ENCODE data around the gene SLC19A1.

DNA sequence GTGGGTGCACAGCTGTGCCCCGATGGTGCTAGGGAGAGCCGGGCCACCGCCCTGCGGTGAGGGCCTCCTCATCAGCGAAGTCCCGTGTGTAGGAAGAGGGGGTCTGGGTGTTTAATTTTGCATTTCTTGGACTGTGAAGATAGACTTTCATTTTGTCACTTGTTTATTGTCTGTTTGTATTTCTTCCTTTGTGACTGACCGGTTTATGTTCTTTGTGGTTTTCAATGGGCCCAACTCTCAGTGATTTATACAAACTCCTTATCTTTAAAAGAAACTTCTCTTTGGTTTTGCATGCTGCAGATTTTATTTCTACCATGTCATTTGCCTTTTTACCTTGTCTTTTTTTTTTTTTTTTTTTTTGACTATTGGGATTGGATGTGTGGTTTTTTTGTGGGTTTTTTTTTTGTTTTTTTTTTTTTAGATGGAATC lies 72.1 kb downstream of the SLC19A1 start:
- TF ChIP-seq, protein P1, sequence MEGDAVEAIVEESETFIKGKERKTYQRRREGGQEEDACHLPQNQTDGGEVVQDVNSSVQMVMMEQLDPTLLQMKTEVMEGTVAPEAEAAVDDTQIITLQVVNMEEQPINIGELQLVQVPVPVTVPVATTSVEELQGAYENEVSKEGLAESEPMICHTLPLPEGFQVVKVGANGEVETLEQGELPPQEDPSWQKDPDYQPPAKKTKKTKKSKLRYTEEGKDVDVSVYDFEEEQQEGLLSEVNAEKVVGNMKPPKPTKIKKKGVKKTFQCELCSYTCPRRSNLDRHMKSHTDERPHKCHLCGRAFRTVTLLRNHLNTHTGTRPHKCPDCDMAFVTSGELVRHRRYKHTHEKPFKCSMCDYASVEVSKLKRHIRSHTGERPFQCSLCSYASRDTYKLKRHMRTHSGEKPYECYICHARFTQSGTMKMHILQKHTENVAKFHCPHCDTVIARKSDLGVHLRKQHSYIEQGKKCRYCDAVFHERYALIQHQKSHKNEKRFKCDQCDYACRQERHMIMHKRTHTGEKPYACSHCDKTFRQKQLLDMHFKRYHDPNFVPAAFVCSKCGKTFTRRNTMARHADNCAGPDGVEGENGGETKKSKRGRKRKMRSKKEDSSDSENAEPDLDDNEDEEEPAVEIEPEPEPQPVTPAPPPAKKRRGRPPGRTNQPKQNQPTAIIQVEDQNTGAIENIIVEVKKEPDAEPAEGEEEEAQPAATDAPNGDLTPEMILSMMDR (IDR thresholded peaks at IDR 0.05; ENCODE audit: low read length), result no peak
- no peak for TF ChIP-seq EZH2phosphoT487 (IDR thresholded peaks at IDR 0.05; ENCODE audit: low read length)
- TF ChIP-seq EZH2 (optimal IDR thresholded peaks at IDR 0.05; ENCODE audit: low read depth, low read length), result no peak

Data from MM.1S (cell line).